HCT116 (cell line): Measurements from ENCODE around the gene LYSMD4.

Source experiments
- ATF3 ChIP-seq: IDR thresholded peaks from 2 replicates; pipeline ENCODE4 v1.6.1; 2012
- EZH2 ChIP-seq: fragments of 200-600 bp; sonication (generic); IDR thresholded peaks from 2 replicates; pipeline ENCODE4 v1.6.1; 2017; ENCODE audit warnings: antibody characterized with exemption, mixed run types
- POLR2A ChIP-seq: IDR thresholded peaks from 2 replicates; pipeline ENCODE4 v1.7.0; 2011; ENCODE audit warnings: borderline replicate concordance; ENCODE audit not compliant: insufficient read depth, insufficient read length; ENCODE audit errors: extremely low read depth
- POLR2AphosphoS5 ChIP-seq: IDR thresholded peaks from 2 replicates; pipeline ENCODE4 v1.6.1; 2011; ENCODE audit warnings: mild to moderate bottlenecking, low read depth, low read length, moderate library complexity
- REST ChIP-seq: IDR thresholded peaks from 2 replicates; pipeline ENCODE4 v1.6.1; 2012; ENCODE audit warnings: low read depth
- SIN3A ChIP-seq: IDR thresholded peaks from 2 replicates; pipeline ENCODE4 v1.6.1; 2012; ENCODE audit warnings: low read depth
- TCF7L2 ChIP-seq: IDR thresholded peaks from 2 replicates; pipeline ENCODE4 v1.7.0; 2011; ENCODE audit warnings: borderline replicate concordance, inconsistent platforms; ENCODE audit not compliant: insufficient read depth, insufficient read length; ENCODE audit errors: extremely low read depth
- YY1 ChIP-seq: IDR thresholded peaks from 2 replicates; pipeline ENCODE4 v1.6.1; 2011; ENCODE audit warnings: low read length, low read depth, moderate library complexity, mild to moderate bottlenecking; ENCODE audit not compliant: insufficient replicate concordance; ENCODE audit errors: extremely low read depth
- TF ChIP-seq, protein P1 (sequence below), 3 experiments: fragments of 200-600 bp in 1 of 3; sonication (generic) in 1 of 3; IDR thresholded peaks in 2 of 3; conservative IDR thresholded peaks in 1 of 3; 2 replicates each; pipeline ENCODE4 v1.5.1; 2012 to 2017; ENCODE audit warnings: low read depth in 2 of 3, low read length in 2 of 3, antibody characterized with exemption in 1 of 3, borderline replicate concordance in 1 of 3, control low read depth in 1 of 3, mild to moderate bottlenecking in 1 of 3, mixed read lengths in 1 of 3, mixed run types in 1 of 3, moderate library complexity in 1 of 3; ENCODE audit not compliant: insufficient read depth in 1 of 3
- TF ChIP-seq, protein P2 (sequence below): IDR thresholded peaks from 2 replicates; pipeline ENCODE4 v1.6.1; 2012

- TF ChIP-seq, protein P1, sequence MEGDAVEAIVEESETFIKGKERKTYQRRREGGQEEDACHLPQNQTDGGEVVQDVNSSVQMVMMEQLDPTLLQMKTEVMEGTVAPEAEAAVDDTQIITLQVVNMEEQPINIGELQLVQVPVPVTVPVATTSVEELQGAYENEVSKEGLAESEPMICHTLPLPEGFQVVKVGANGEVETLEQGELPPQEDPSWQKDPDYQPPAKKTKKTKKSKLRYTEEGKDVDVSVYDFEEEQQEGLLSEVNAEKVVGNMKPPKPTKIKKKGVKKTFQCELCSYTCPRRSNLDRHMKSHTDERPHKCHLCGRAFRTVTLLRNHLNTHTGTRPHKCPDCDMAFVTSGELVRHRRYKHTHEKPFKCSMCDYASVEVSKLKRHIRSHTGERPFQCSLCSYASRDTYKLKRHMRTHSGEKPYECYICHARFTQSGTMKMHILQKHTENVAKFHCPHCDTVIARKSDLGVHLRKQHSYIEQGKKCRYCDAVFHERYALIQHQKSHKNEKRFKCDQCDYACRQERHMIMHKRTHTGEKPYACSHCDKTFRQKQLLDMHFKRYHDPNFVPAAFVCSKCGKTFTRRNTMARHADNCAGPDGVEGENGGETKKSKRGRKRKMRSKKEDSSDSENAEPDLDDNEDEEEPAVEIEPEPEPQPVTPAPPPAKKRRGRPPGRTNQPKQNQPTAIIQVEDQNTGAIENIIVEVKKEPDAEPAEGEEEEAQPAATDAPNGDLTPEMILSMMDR (IDR thresholded peaks at IDR 0.05 in 2 of 3, conservative IDR thresholded peaks at IDR 0.05 in 1 of 3; ENCODE audit: borderline replicate concordance in 1 of 3, insufficient read depth in 1 of 3, low read depth in 2 of 3, low read length in 2 of 3): no peak
- TF ChIP-seq POLR2AphosphoS5 (no peak), YY1 (no peak), TCF7L2 (no peak), ATF3 (no peak), REST (no peak), SIN3A (no peak), POLR2A (no peak), EZH2 (no peak)
- TF ChIP-seq, protein P2, sequence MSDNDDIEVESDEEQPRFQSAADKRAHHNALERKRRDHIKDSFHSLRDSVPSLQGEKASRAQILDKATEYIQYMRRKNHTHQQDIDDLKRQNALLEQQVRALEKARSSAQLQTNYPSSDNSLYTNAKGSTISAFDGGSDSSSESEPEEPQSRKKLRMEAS: no peak
Observed at GRCh38 chr15:99752556-99752955, 19.3 kb upstream of the LYSMD4 start.
